Subcutaneous abdominal adipose tissue (tissue), 5 donors: ENCODE measurements around the gene PON2.
"Not testable (repeated sequence)": the region's sequence is repeated elsewhere in the genome, so short reads cannot be mapped to it uniquely, and the experiment has no call there.

Experiments
- H3K27ac ChIP-seq: one replicate; pipeline ENCODE4 v1.7.0; 2013; ENCODE audit warnings: low read depth, mild to moderate bottlenecking, inconsistent platforms, low read length, moderate library complexity
- H3K27me3 ChIP-seq, 5 donors: one replicate each; pipeline ENCODE4 v1.7.0; 2013; ENCODE audit warnings: low read length in 5 of 5, inconsistent platforms in 1 of 5; ENCODE audit not compliant: control insufficient read depth in 5 of 5, insufficient read depth in 4 of 5
- H3K36me3 ChIP-seq, 5 donors: one replicate each; pipeline ENCODE4 v1.7.0; 2013; ENCODE audit warnings: low read length in 5 of 5; ENCODE audit not compliant: control insufficient read depth in 5 of 5, insufficient read depth in 5 of 5
- H3K4me1 ChIP-seq, 5 donors: one replicate each; pipeline ENCODE4 v1.7.0; 2013; ENCODE audit warnings: low read length in 5 of 5, mild to moderate bottlenecking in 3 of 5, moderate library complexity in 1 of 5; ENCODE audit not compliant: control insufficient read depth in 5 of 5, insufficient read depth in 5 of 5
- H3K4me3 ChIP-seq, 5 donors: one replicate each; pipeline ENCODE4 v1.7.0; 2013; ENCODE audit warnings: low read length in 5 of 5, low read depth in 1 of 5
- H3K9ac ChIP-seq, 5 donors: one replicate each; pipeline ENCODE4 v1.7.0; 2013; ENCODE audit warnings: low read length in 5 of 5, mild to moderate bottlenecking in 4 of 5, moderate library complexity in 3 of 5
- H3K9me3 ChIP-seq, 5 donors: one replicate each; pipeline ENCODE4 v1.7.0; 2013; ENCODE audit warnings: low read length in 5 of 5; ENCODE audit not compliant: control insufficient read depth in 5 of 5
- donor health status: healthy.
- donor health status: healthy.
- donor health status: healthy.
- donor health status: healthy.
- donor health status: healthy.

PON2 gene

DNA sequence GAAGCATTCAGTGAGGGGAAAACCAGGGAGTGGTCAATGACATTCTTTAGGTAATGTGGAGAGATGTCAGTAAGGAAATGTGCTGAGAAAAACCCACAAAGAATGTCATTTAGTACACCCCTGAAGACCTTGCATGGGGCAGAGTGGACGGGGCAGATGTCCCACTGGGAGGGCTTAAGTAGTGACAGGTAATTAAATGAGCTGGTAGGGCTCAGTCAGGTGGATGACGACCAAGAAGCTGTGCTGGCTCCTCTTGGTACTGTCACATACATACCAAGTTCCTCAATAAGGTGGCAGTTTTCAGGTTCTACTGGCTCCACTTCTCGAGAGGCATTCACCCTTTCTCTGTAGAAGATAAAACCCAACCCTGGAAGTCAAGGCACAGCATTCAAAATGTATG, 40.5 kb downstream of the PON2 start:
- no peaks in the 10 kb centered on the region for H3K9me3 ChIP-seq
- H3K27ac ChIP-seq = no peak overlapping the region
- H3K4me3 ChIP-seq = no peak overlapping the region
- no peaks in the 10 kb centered on the region for H3K36me3 ChIP-seq
- H3K4me1 ChIP-seq = peaks cover 0 to 17% (median 10%) of the 10 kb centered on the region in 5 donors
- H3K27me3 ChIP-seq = peaks cover 0 to 6% (median 0%) of the 10 kb centered on the region in 5 donors
- H3K9ac ChIP-seq = no peak overlapping the region

DNA sequence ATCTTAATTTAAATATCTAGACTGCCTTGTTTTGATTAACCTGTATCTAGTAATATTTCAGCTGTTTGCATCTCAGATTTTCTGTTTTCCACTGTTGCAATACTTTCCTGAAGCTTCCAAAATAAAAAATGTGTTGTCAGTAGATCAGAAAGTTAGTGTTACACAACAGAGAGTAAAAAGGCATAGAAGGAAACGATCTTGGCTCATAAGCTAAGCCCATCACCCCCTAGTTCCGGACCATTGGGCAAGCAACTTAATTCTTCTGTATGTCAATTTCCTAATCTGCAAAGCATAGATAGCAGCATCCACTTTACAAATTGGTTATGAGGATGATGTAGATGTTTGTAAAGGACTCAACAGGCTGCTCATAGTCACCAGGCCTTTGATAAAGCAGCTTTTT, 43.1 kb downstream of the PON2 start:
- Histone ChIP-seq H3K9me3 (no peaks in the 10 kb centered on the region), H3K4me1 (peaks cover 0 to 12% (median 7%) of the 10 kb centered on the region in 5 donors), H3K27me3 (peaks cover 0 to 6% (median 0%) of the 10 kb centered on the region in 5 donors), H3K9ac (no peak overlapping the region), H3K27ac (no peak overlapping the region), H3K36me3 (no peaks in the 10 kb centered on the region), H3K4me3 (no peak overlapping the region)

DNA sequence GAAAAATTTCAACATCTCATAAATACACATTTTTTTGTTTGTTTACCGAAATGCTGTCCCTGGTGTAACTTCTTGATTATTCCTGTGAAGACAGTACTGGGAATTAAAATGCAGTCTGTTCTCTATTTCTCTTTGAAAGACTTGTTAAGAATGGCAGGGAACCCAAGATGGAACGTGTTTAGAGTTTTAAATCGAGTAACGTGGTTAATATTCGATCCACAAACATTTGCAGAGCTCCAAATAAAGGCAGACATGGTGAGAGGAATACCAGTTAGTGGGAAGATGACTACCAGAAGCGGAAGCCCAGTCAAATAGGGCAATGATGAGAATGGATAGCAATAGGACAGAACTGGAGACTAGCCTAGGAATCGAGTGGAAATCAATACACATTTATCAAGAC, 45.3 kb downstream of the PON2 start:
- no peaks in the 10 kb centered on the region for H3K9me3 ChIP-seq
- no peaks in the 10 kb centered on the region for H3K36me3 ChIP-seq
- H3K4me3 ChIP-seq = no peak overlapping the region

DNA sequence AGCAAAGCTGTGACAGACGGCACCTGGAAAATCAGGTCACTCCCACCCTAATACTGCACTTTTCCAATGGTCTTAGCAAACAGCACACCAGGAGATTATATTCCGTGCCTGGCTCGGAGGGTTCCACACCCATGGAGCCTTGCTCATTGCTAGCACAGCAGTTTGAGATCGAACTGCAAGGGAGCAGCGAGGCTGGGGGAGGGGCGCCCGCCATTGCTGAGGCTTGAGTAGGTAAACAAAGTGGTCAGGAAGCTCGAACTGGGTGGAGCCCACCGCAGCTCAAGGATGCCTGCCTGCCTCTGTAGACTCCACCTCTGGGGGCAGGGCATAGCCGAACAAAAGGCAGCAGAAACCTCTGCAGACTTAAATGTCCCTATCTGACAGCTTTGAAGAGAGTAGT, 55.4 kb downstream of the PON2 start:
- not testable (repeated sequence) for H3K9ac ChIP-seq, H3K4me1 ChIP-seq, H3K27me3 ChIP-seq, H3K4me3 ChIP-seq, H3K36me3 ChIP-seq, H3K9me3 ChIP-seq, H3K27ac ChIP-seq

More for the DNA sequence above, 45.3 kb downstream of the PON2 start:
- H3K9ac ChIP-seq = no peak overlapping the region
- peaks cover 0 to 3% (median 0%) of the 10 kb centered on the region in 5 donors for H3K27me3 ChIP-seq
- no peak overlapping the region for H3K27ac ChIP-seq
- H3K4me1 ChIP-seq = no peaks in the 10 kb centered on the region

DNA sequence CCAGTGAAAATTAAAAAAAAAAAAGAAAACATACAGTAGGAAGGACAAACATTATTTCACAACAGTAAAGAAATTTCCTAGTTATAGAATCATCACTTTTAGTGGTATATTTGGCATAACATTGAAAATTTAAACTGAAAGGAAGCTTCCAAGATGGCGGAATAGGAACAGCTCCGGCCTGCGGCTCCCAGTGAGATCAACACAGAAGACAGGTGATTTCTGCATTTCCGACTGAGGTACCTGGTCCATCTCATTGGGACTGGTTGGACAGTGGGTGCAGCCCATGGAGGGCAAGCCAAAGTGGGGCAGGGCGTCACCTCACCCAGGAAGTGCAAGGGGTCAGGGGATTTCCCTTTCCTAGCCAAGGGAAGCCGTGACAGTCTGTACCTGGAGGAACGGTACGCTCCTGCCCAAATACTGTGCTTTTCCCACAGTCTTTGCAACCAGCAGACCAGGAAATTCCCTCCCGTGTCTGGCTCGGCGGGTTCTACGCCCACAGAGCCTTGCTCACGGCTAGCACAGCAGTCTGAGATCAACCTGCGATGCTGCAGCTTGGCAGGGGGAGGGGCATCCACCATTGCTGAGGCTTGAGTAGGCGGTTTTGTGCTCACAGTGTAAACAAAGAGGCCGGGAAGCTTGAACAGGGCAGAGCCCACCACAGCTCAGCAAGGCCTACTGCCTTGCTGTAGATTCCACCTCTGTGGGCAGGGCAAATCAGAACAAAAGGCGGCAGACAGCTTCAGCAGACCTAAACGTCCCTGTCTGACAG, 58.0 kb downstream of the PON2 start:
- Histone ChIP-seq H3K27ac (no peak overlapping the region), H3K9ac (no peak overlapping the region), H3K9me3 (peaks cover 0 to 3% (median 0%) of the 10 kb centered on the region in 5 donors), H3K36me3 (peaks cover 0 to 5% (median 0%) of the 10 kb centered on the region in 5 donors), H3K27me3 (no peaks in the 10 kb centered on the region), H3K4me1 (no peaks in the 10 kb centered on the region), H3K4me3 (no peak overlapping the region)

DNA sequence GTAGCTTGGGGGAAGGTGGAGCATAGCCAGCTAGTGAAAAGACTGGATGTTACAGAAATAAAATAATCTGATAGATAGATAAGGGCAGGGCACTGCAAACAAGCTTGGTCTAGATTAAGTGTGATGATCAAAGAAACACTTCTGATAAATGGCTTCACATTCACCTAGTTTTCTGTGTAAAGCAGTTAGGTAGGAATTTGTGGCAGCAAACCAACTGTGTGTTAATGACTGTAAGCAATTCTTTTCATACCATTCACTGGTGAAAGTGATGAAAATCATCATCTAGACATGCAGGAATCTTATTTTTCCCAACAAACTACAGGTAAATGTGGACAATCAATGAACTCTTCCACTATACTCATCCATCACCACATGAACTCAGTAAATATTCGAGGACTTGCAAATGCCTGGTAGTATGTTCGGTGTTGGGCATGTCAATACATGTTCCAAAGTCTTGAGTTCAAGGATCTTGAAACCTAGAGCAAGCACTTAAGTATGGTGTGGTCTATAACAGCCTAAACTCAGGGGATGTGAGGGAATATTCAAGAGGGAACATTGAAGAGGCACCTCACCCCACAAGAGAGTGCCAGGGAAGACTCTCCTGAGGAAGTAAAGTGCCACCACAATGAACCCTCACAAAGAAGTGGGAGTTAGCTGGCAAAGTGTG, 59.1 kb downstream of the PON2 start:
- Histone ChIP-seq H3K9me3 (peaks cover 0 to 3% (median 0%) of the 10 kb centered on the region in 5 donors), H3K27me3 (no peaks in the 10 kb centered on the region), H3K4me3 (no peak overlapping the region), H3K36me3 (peaks cover 0 to 5% (median 0%) of the 10 kb centered on the region in 5 donors), H3K4me1 (no peaks in the 10 kb centered on the region), H3K9ac (no peak overlapping the region), H3K27ac (no peak overlapping the region)

DNA sequence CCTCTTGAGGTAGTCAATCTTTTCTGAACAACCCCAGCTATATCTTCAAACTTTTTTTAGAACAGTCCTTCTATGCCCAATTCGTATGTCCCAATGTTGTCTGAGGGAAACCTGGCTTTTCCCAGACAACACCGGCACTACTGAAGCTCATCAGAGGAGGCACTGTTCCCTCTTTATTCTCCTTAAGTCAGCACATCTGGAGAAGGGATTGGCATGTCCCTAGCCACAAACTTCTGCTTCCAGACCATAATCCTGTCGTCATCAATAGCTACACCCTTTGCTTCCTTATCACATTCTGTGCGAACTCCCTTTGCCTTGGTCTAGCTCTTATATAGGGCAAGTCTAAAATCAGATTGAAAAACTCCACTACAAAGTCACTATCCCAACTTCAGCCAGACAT, 61.5 kb downstream of the PON2 start:
- Histone ChIP-seq H3K9ac (no peak overlapping the region), H3K4me3 (no peak overlapping the region), H3K9me3 (no peaks in the 10 kb centered on the region), H3K4me1 (no peaks in the 10 kb centered on the region), H3K27me3 (no peaks in the 10 kb centered on the region), H3K27ac (no peak overlapping the region), H3K36me3 (peaks cover 0 to 5% (median 0%) of the 10 kb centered on the region in 5 donors)

DNA sequence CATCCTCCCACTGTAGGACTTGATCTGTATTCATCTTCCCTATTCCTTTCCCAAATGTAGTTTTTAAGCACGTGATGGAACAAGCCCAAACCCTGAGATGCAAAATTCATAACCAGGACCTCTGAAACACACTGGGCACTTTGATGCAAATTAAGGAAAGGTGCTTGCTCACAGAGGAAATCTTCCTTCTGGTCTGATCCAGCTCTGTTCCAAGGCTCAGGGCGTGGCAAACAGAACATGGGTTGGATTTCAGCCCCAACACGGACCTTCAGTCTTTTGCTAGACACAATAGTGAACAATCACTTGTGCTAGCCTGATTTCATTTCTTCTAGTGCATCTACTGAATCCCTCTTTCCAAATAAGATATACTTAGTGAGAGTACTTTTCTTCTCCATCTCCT, 66.6 kb downstream of the PON2 start:
- H3K27ac ChIP-seq = no peak overlapping the region
- H3K4me1 ChIP-seq = no peaks in the 10 kb centered on the region
- H3K27me3 ChIP-seq = no peaks in the 10 kb centered on the region
- H3K9me3 ChIP-seq = no peaks in the 10 kb centered on the region
- no peak overlapping the region for H3K9ac ChIP-seq
- no peaks in the 10 kb centered on the region for H3K36me3 ChIP-seq
- no peak overlapping the region for H3K4me3 ChIP-seq

DNA sequence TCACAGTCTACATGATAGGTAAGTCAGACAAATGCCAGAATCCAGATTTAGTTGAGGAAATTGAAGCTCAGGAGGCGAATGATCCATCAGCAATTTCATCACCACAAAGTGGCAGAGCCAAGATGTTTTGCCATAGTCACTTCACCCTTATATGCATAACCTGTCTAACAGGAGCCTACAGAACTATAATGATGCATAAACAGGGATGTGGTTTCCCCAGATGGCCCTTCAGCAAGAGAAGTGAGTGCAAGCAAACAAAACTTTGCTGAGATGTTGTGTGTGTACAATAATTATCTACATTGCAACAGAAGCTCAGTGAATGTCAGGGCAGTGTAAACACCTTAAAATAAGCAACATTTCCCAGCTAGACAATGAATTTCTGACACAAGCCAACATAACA, 67.2 kb downstream of the PON2 start:
- Histone ChIP-seq H3K9ac (no peak overlapping the region), H3K4me3 (no peak overlapping the region), H3K4me1 (no peaks in the 10 kb centered on the region), H3K27me3 (no peaks in the 10 kb centered on the region), H3K9me3 (no peaks in the 10 kb centered on the region), H3K27ac (no peak overlapping the region), H3K36me3 (no peaks in the 10 kb centered on the region)

DNA sequence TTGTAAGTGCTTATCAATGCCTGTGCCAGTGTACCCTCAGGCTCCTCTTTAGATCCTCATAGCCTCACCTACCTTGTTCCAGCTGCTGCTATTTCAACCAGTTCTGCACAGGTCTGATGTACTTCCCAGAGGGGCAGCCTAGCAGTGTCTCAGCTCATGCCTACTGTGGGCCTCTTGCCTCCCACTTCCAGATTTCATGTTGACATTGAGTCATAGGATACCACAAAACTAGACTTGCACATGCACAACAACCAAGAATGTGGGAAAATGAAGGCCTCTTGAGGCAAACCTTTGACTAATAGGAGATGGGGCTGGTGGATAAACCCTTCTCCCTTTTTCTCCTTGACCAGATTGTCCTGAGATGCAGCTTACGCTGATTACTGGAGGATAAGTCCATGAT, 69.7 kb downstream of the PON2 start:
- no peaks in the 10 kb centered on the region for H3K36me3 ChIP-seq
- no peak overlapping the region for H3K27ac ChIP-seq
- no peaks in the 10 kb centered on the region for H3K9me3 ChIP-seq
- no peak overlapping the region for H3K9ac ChIP-seq
- H3K4me3 ChIP-seq = no peak overlapping the region
- no peaks in the 10 kb centered on the region for H3K4me1 ChIP-seq
- no peaks in the 10 kb centered on the region for H3K27me3 ChIP-seq
